Measurements from ENCODE around the gene IKZF1.

Gene IKZF1

DNA sequence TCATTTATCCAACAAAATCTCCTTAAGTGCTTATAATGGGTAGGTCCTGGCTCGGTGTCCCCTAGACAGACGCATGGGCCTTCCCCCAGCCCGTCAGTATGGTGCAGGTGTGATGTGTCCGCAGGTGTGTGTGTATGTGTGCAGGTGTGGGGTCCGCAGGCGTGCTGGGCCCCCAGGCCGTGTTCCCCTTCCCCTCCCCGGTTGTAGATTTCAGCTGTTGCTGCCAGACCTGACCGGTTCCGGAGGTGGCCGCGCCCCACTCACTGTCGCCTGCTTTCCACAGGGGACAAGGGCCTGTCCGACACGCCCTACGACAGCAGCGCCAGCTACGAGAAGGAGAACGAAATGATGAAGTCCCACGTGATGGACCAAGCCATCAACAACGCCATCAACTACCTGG lies 95.1 kb downstream of the IKZF1 start:
- TF ChIP-seq POLR2AphosphoS5 (IDR thresholded peaks at IDR 0.05; ENCODE audit: borderline replicate concordance, low read depth, low read length), result no peak
- TF ChIP-seq FOXP2 (optimal IDR thresholded peaks at IDR 0.05; ENCODE audit: control extremely low read depth, extremely low read length, insufficient read depth), result no peak
- no peak for TF ChIP-seq EZH2 (IDR thresholded peaks at IDR 0.05)
- Histone ChIP-seq H3K4me3 (no peak overlapping the region), H3K36me3 (ENCODE audit: insufficient read depth, low read length) (no peaks in the 10 kb centered on the region), H3K9me3 (ENCODE audit: low read depth, low read length) (no peaks in the 10 kb centered on the region), H3K9ac (ENCODE audit: insufficient read length) (no peak overlapping the region), H3K27ac (no peak overlapping the region)
- DNase-seq (ENCODE audit: low read depth, low spot score), result no peak

DNA sequence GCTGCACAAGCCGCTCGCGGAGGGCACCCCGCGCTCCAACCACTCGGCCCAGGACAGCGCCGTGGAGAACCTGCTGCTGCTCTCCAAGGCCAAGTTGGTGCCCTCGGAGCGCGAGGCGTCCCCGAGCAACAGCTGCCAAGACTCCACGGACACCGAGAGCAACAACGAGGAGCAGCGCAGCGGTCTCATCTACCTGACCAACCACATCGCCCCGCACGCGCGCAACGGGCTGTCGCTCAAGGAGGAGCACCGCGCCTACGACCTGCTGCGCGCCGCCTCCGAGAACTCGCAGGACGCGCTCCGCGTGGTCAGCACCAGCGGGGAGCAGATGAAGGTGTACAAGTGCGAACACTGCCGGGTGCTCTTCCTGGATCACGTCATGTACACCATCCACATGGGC lies 95.6 kb downstream of the IKZF1 start:
- no peak overlapping the region for H3K27ac ChIP-seq
- TF ChIP-seq FOXP2 (optimal IDR thresholded peaks at IDR 0.05; ENCODE audit: control extremely low read depth, extremely low read length, insufficient read depth) (no peak), EZH2 (IDR thresholded peaks at IDR 0.05) (no peak), POLR2AphosphoS5 (IDR thresholded peaks at IDR 0.05; ENCODE audit: borderline replicate concordance, low read depth, low read length) (no peak)
- no peaks in the 10 kb centered on the region for H3K36me3 ChIP-seq (ENCODE audit: insufficient read depth, low read length)
- no peak for DNase-seq (ENCODE audit: low read depth, low spot score)
- no peak overlapping the region for H3K4me3 ChIP-seq
- H3K9me3 ChIP-seq (ENCODE audit: low read depth, low read length), result no peaks in the 10 kb centered on the region
- H3K9ac ChIP-seq (ENCODE audit: insufficient read length), result no peak overlapping the region

DNA sequence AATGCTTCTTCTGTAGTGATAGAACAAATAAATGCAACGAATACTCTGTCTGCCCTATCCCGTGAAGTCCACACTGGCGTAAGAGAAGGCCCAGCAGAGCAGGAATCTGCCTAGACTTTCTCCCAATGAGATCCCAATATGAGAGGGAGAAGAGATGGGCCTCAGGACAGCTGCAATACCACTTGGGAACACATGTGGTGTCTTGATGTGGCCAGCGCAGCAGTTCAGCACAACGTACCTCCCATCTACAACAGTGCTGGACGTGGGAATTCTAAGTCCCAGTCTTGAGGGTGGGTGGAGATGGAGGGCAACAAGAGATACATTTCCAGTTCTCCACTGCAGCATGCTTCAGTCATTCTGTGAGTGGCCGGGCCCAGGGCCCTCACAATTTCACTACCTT lies 99.9 kb downstream of the IKZF1 start:
- Histone ChIP-seq H3K36me3 (ENCODE audit: insufficient read depth, low read length) (no peaks in the 10 kb centered on the region), H3K9ac (ENCODE audit: insufficient read length) (no peak overlapping the region), H3K9me3 (ENCODE audit: low read depth, low read length) (no peaks in the 10 kb centered on the region), H3K27ac (no peak overlapping the region), H3K4me3 (no peak overlapping the region)
- no peak for TF ChIP-seq POLR2AphosphoS5 (IDR thresholded peaks at IDR 0.05; ENCODE audit: borderline replicate concordance, low read depth, low read length)
- no peak for TF ChIP-seq EZH2 (IDR thresholded peaks at IDR 0.05)
- no peak for TF ChIP-seq FOXP2 (optimal IDR thresholded peaks at IDR 0.05; ENCODE audit: control extremely low read depth, extremely low read length, insufficient read depth)
- DNase-seq (ENCODE audit: low read depth, low spot score), result no peak

DNA sequence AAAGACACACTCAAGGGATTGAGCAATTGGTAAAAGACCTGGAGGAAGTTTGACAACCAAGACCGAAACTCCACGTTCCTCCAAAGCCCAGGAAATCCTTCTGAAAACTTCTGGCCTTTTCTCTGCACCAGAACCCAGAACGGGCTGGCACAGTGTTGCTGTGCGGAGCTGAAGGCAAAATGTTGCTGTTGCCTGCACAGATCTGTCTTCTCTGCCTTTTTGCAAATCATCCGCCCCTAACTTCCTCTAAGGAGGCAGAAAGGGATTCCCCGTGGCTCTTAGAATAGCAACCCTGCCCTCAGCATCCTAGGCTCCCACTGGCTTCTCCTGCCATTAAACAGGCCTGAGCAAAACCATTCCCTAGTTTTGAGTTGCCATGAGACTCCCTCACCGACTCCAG lies 100.7 kb downstream of the IKZF1 start:
- no peak overlapping the region for H3K9ac ChIP-seq (ENCODE audit: insufficient read length)
- no peaks in the 10 kb centered on the region for H3K36me3 ChIP-seq (ENCODE audit: insufficient read depth, low read length)
- DNase-seq (ENCODE audit: low read depth, low spot score), result no peak
- no peak overlapping the region for H3K4me3 ChIP-seq
- no peak overlapping the region for H3K27ac ChIP-seq
- H3K9me3 ChIP-seq (ENCODE audit: low read depth, low read length), result no peaks in the 10 kb centered on the region
- no peak for TF ChIP-seq EZH2 (IDR thresholded peaks at IDR 0.05)
- no peak for TF ChIP-seq FOXP2 (optimal IDR thresholded peaks at IDR 0.05; ENCODE audit: control extremely low read depth, extremely low read length, insufficient read depth)

DNA sequence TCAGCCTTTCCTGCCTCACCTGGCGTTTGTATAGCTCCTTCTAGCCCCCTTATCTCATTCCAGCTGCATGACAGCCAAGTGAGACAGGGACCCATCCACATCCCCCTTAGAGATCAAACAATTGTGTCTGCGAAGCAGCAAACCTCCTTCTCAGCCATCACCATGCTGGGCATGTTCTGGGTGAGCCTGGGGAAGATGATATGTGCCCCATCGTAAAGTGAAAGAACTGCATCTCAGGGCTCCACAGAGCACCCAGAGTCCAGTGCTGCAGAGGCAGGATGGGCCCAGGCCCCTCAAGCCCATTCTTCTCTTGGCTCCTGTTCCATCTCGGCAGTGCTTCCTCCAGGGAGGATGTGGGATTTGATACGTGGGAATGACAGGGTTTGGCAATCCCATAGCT lies 102.4 kb downstream of the IKZF1 start:
- no peak for TF ChIP-seq POLR2AphosphoS5 (IDR thresholded peaks at IDR 0.05; ENCODE audit: borderline replicate concordance, low read depth, low read length)
- Histone ChIP-seq H3K36me3 (ENCODE audit: insufficient read depth, low read length) (no peaks in the 10 kb centered on the region), H3K9me3 (ENCODE audit: low read depth, low read length) (no peaks in the 10 kb centered on the region), H3K9ac (ENCODE audit: insufficient read length) (no peak overlapping the region), H3K4me3 (no peak overlapping the region), H3K27ac (no peak overlapping the region)
- DNase-seq (ENCODE audit: low read depth, low spot score), result no peak

DNA sequence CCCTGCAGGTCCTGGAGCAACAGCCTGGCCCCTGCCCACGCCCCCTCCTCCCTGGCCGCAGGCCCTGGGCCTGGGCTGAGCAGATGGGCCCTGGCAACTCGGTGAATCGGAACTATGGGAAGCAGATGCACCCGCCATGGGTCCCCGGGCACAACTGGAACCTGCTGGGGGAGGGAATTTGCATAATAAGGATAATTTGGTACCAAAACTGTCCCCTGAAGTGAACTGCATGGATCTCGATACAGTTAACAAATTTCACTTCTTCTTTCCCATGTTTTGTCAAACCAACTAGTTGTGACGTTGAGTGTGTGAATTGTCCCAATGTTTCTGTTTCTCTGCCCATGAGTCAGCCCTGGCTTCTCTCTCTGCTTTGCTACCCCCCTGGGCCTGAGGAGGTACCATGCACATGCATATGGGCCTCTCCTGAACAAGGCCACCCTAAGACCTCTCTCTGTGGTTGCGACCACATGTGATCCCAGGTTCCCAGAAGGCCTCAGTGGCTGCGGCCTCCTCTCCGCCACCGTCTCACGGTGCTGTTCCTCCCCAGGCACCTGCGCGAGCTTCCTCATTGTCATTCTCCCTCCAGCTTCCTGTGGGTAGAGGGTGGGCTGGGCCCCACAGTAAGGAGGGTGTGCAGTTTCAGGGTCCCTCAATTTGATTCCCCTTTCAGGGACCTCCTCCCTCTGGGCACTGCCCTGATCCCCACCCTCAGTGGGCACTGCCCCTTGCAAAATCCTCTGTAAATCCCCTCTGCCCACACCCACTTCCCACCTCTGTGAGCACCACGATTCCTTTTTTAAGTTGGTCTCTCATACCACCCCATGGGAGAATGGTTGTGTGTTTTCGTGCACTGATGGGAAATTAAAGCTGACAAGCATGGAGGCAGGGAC lies 105.6 kb downstream of the IKZF1 start:
- no peak for DNase-seq (ENCODE audit: low read depth, low spot score)
- H3K9me3 ChIP-seq (ENCODE audit: low read depth, low read length), result no peaks in the 10 kb centered on the region
- no peak overlapping the region for H3K27ac ChIP-seq
- H3K9ac ChIP-seq (ENCODE audit: insufficient read length), result no peak overlapping the region
- TF ChIP-seq POLR2AphosphoS5 (IDR thresholded peaks at IDR 0.05; ENCODE audit: borderline replicate concordance, low read depth, low read length), result no peak
- TF ChIP-seq FOXP2 (optimal IDR thresholded peaks at IDR 0.05; ENCODE audit: control extremely low read depth, extremely low read length, insufficient read depth), result no peak
- no peak for TF ChIP-seq EZH2 (IDR thresholded peaks at IDR 0.05)
- no peak overlapping the region for H3K4me3 ChIP-seq
- no peaks in the 10 kb centered on the region for H3K36me3 ChIP-seq (ENCODE audit: insufficient read depth, low read length)

DNA sequence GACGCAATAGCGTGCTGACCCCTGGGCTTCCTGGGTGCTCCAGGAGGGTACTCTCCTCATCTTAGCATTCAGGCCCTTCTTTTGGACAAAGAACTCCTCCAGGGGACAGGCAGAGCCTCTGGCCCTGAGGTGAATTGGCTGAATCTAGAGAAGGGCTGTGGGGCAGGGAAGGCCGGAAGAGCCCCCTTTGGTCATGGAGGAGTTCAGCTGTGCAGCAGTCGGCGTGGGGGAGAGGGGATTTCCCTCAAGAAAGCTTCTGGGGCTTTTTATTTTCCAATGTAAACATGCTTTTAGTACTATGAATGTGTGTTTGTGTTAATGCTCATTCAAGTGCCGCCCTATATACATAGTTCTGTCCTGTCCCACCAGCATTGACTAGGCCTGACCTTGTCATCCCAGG lies 106.8 kb downstream of the IKZF1 start:
- no peak overlapping the region for H3K4me3 ChIP-seq
- no peaks in the 10 kb centered on the region for H3K9me3 ChIP-seq (ENCODE audit: low read depth, low read length)
- H3K36me3 ChIP-seq (ENCODE audit: insufficient read depth, low read length), result no peaks in the 10 kb centered on the region
- no peak overlapping the region for H3K27ac ChIP-seq
- DNase-seq (ENCODE audit: low read depth, low spot score), result no peak
- TF ChIP-seq FOXP2 (optimal IDR thresholded peaks at IDR 0.05; ENCODE audit: control extremely low read depth, extremely low read length, insufficient read depth), result no peak
- no peak for TF ChIP-seq POLR2AphosphoS5 (IDR thresholded peaks at IDR 0.05; ENCODE audit: borderline replicate concordance, low read depth, low read length)
- no peak for TF ChIP-seq EZH2 (IDR thresholded peaks at IDR 0.05)
- H3K9ac ChIP-seq (ENCODE audit: insufficient read length), result no peak overlapping the region

DNA sequence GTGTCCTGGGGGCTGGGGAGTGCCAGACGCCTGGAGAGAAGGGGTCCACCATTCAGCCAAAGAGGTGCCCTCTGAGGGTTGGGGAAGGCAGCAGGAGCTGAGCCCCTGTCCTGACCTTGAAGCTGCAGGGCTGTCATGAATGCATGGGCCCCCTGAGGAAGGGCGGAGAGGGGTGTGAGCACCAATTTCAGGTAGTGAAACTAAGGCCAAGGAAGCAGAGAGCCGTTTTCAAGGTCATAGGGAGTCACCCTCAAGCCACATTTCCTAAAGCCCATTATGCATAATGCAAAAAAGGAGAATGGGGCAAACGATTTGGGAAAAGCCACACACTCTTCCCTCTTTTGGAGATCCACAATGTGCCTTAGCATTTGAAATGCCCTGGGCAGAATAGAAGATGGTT lies 108.5 kb downstream of the IKZF1 start:
- Histone ChIP-seq H3K27ac (no peak overlapping the region), H3K9ac (ENCODE audit: insufficient read length) (no peak overlapping the region), H3K36me3 (ENCODE audit: insufficient read depth, low read length) (no peaks in the 10 kb centered on the region), H3K9me3 (ENCODE audit: low read depth, low read length) (no peaks in the 10 kb centered on the region), H3K4me3 (no peak overlapping the region)
- no peak for DNase-seq (ENCODE audit: low read depth, low spot score)
- TF ChIP-seq FOXP2 (optimal IDR thresholded peaks at IDR 0.05; ENCODE audit: control extremely low read depth, extremely low read length, insufficient read depth) (no peak), EZH2 (IDR thresholded peaks at IDR 0.05) (no peak), POLR2AphosphoS5 (IDR thresholded peaks at IDR 0.05; ENCODE audit: borderline replicate concordance, low read depth, low read length) (no peak)

DNA sequence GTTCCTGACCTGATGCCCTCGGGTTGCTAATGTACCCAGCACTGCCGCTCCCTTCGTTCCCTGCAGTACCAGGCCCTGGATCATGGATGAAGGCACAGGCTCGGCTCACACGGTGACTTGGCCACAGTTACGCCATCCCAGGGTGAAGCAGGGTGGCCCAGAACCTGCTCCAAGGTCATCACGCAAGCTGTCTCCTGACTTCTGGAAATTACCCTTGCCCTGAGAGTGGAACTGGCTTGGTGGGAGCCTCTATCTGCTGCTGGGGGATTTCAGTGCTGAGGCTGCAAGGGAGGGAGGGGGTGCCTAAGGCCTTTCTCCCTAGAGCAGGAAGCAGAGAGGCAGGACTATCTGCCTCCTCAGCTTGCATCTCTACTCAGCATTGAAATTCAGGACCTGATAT lies 109.0 kb downstream of the IKZF1 start:
- H3K9me3 ChIP-seq (ENCODE audit: low read depth, low read length), result no peaks in the 10 kb centered on the region
- no peak for TF ChIP-seq FOXP2 (optimal IDR thresholded peaks at IDR 0.05; ENCODE audit: control extremely low read depth, extremely low read length, insufficient read depth)
- no peak for TF ChIP-seq POLR2AphosphoS5 (IDR thresholded peaks at IDR 0.05; ENCODE audit: borderline replicate concordance, low read depth, low read length)
- TF ChIP-seq EZH2 (IDR thresholded peaks at IDR 0.05), result no peak
- H3K9ac ChIP-seq (ENCODE audit: insufficient read length), result no peak overlapping the region
- H3K27ac ChIP-seq, result no peak overlapping the region
- DNase-seq (ENCODE audit: low read depth, low spot score), result no peak
- no peaks in the 10 kb centered on the region for H3K36me3 ChIP-seq (ENCODE audit: insufficient read depth, low read length)
- H3K4me3 ChIP-seq, result no peak overlapping the region
